MCF 10A (cell line): ENCODE results near the gene MTCP1. TPM values are rescaled to one million over a fixed set of nuclear protein-coding genes. Genes with fewer than 3 reads are reported as not detected.

Experiments
- BruUV-seq: library from RNA; stranded (reverse); fragments of 400-500 nt; replicated peaks from 2 replicates; lab custom pipeline; 2021; lab: Mats Ljungman, UMichigan
- CTCF ChIA-PET: fragments of 300-600 bp; sonication (Branson Sonifier 250); formaldehyde crosslinking; extraction: SDS; loops from one replicate; lab custom pipeline; 2021; ENCODE audit warnings: antibody characterized with exemption, inconsistent platforms; lab: Yijun Ruan, JAX
- POLR2A ChIA-PET: fragments of 300-600, 350-650 bp; sonication (Branson Sonifier 250); formaldehyde crosslinking; extraction: SDS; loops from one replicate; lab custom pipeline; 2020; ENCODE audit warnings: antibody characterized with exemption, inconsistent platforms; lab: Yijun Ruan, JAX
- DNase-seq: peaks from one replicate; pipeline ENCODE4 v3.0.0-alpha.2; 2018; ENCODE audit not compliant: unreplicated experiment
- H3K27ac Mint-ChIP-seq: one replicate; pipeline ENCODE4 v1.8.0; 2022; ENCODE audit warnings: mild to moderate bottlenecking, low read depth, mixed read lengths; ENCODE audit not compliant: unreplicated experiment
- H3K27me3 Mint-ChIP-seq: one replicate; pipeline ENCODE4 v1.8.0; 2022; ENCODE audit warnings: mixed read lengths; ENCODE audit not compliant: insufficient read depth, unreplicated experiment
- H3K36me3 Mint-ChIP-seq: one replicate; pipeline ENCODE4 v1.8.0; 2022; ENCODE audit warnings: mild to moderate bottlenecking, moderate library complexity, mixed read lengths; ENCODE audit not compliant: insufficient read depth, unreplicated experiment
- H3K4me1 Mint-ChIP-seq: one replicate; pipeline ENCODE4 v1.8.0; 2022; ENCODE audit warnings: mixed read lengths; ENCODE audit not compliant: insufficient read depth, unreplicated experiment
- H3K4me3 Mint-ChIP-seq: one replicate; pipeline ENCODE4 v1.8.0; 2022; ENCODE audit warnings: mild to moderate bottlenecking, moderate library complexity, mixed read lengths; ENCODE audit not compliant: unreplicated experiment
- H3K9me3 Mint-ChIP-seq: one replicate; pipeline ENCODE4 v1.8.0; 2022; ENCODE audit warnings: mixed read lengths; ENCODE audit not compliant: unreplicated experiment
- CTCF ChIP-seq: fragments of 200-600 bp; IDR thresholded peaks from one replicate; pipeline ENCODE4 v1.8.0; 2022; ENCODE audit warnings: antibody characterized with exemption, mild to moderate bottlenecking; ENCODE audit not compliant: unreplicated experiment
- intact Hi-C: fragments of 100-400 bp; cut with micrococcal nuclease; formaldehyde crosslinking; loops from 2 replicates; pipeline ENCODE4 v1.14.1; 2022
- total RNA-seq: library from RNA; stranded (reverse); gene quantifications from 2 replicates; pipeline ENCODE4 v1.2.3, GENCODE V29; 2022

MTCP1 gene
- total RNA-seq, 1 experiment from 2014 or later, result 21.3 TPM

GRCh38 chrX:155046129-155046810 is 24.7 kb downstream of the MTCP1 start:
- no TSS peak for BruUV-seq
- DNase-seq, result no peak
- H3K36me3 Mint-ChIP-seq, result peaks cover 14% of the 10 kb centered on the region
- TF ChIP-seq CTCF, result no peak
- CTCF ChIA-PET, result interaction anchor here (0.8 to 1.4 kb wide), 5 partner anchors 10 to 61 kb away, joined by 3 to 9 read pairs (median 4); no protein-coding TSS in a partner anchor
- no peaks in the 10 kb centered on the region for H3K9me3 Mint-ChIP-seq
- intact Hi-C loops, result no loop called here
- peaks cover 7% of the 10 kb centered on the region for H3K4me1 Mint-ChIP-seq
- no peak overlapping the region for H3K27ac Mint-ChIP-seq
- POLR2A ChIA-PET, result interaction anchor here (1.4 kb wide), 1 partner anchor 19 kb away, joined by 4 read pairs; the partner anchor contains the start of gene FUNDC2
- no peak overlapping the region for H3K4me3 Mint-ChIP-seq
- H3K27me3 Mint-ChIP-seq, result peaks cover 52% of the 10 kb centered on the region

- TF ChIP-seq CTCF, result no peak
- intact Hi-C loops, result no loop called here
- Mint-ChIP-seq H3K4me1 (no peaks in the 10 kb centered on the region), H3K27ac (no peak overlapping the region), H3K4me3 (no peak overlapping the region), H3K36me3 (peaks cover 24% of the 10 kb centered on the region), H3K27me3 (peaks cover 19% of the 10 kb centered on the region), H3K9me3 (peaks cover 11% of the 10 kb centered on the region)
- DNase-seq, result no peak
- no TSS peak for BruUV-seq
- CTCF ChIA-PET, result interaction anchor here (0.6 to 1.0 kb wide), 2 partner anchors 11 to 24 kb away, joined by 3 read pairs; no protein-coding TSS in a partner anchor
- POLR2A ChIA-PET, result interaction anchor here (0.9 to 1.9 kb wide), 2 partner anchors 9 to 96 kb away, joined by 3 to 5 read pairs; partner anchors contain the start of gene FUNDC2
Measured at GRCh38 chrX:155035688-155036087, 35.2 kb downstream of the MTCP1 start.

DNA sequence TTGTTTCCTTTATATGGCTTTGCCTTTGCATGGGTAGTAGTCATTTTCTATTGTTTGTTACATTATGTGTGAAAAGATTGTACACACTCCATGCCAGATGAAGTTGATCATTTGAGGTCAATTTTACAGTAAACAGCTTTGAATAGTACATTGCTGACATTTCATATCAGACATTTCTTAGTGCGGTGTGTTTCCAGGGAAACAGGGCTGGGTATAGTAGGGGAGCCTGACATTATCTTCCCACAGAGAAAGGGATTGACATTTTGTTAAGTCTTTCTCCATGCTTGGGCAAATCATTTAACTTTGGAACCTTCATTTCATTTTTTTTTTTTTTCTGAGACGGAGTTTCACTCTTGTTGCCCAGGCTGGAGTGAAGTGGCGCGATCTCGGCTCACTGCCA is 39.3 kb downstream of the MTCP1 start:
- CTCF ChIA-PET, result interaction anchor here (0.7 to 0.8 kb wide), 2 partner anchors 29 to 247 kb away, joined by 4 read pairs; no protein-coding TSS in a partner anchor
- no peak overlapping the region for H3K27ac Mint-ChIP-seq
- H3K4me3 Mint-ChIP-seq, result no peak overlapping the region
- no peak for DNase-seq
- peaks cover 6% of the 10 kb centered on the region for H3K4me1 Mint-ChIP-seq
- H3K36me3 Mint-ChIP-seq, result peaks cover 19% of the 10 kb centered on the region
- intact Hi-C loops, result no loop called here
- no TSS peak for BruUV-seq
- H3K27me3 Mint-ChIP-seq, result peaks cover 11% of the 10 kb centered on the region
- no peaks in the 10 kb centered on the region for H3K9me3 Mint-ChIP-seq
- POLR2A ChIA-PET, result no interaction called here
- TF ChIP-seq CTCF, result no peak

- peaks cover 22% of the 10 kb centered on the region for H3K27me3 Mint-ChIP-seq
- DNase-seq, result peak; percentile 18
- TF ChIP-seq CTCF, result no peak
- no peaks in the 10 kb centered on the region for H3K36me3 Mint-ChIP-seq
- no peaks in the 10 kb centered on the region for H3K9me3 Mint-ChIP-seq
- ChIA-PET CTCF (interaction anchor here (0.6 to 0.9 kb wide), 2 partner anchors 28 to 72 kb away, joined by 3 read pairs; no protein-coding TSS in a partner anchor), POLR2A (interaction anchor here (1.1 to 3.4 kb wide), 3 partner anchors 33 to 43 kb away, joined by 5 to 35 read pairs (median 21); partner anchors contain the start of gene BRCC3)
- intact Hi-C loops, result no loop called here
- BruUV-seq, result no TSS peak
- H3K27ac Mint-ChIP-seq, result peak overlapping the region; percentile 17
- H3K4me1 Mint-ChIP-seq, result peaks cover 13% of the 10 kb centered on the region
- H3K4me3 Mint-ChIP-seq, result peak overlapping the region; percentile 46
Measured at GRCh38 chrX:155028877-155029291, 42.1 kb downstream of the MTCP1 start.
